Lung (tissue), 12 donors: Measurements from ENCODE around the gene TRIM63. TPM values are rescaled to one million over a fixed set of nuclear protein-coding genes. Genes with fewer than 3 reads are reported as not detected.

Source experiments
- ATAC-seq: fragments of 200-7000 bp; cut with Tn5 transposase; one replicate; pipeline ENCODE4 v1.9.1; 2020; ENCODE audit warnings: moderate number of reproducible peaks; ENCODE audit not compliant: insufficient read depth, low FRiP score
- DNase-seq, 3 donors: peaks; one replicate each; pipeline ENCODE4 v3.0.0-alpha.2; 2013 to 2017
- H3K27ac ChIP-seq, 2 donors: one replicate each; pipeline ENCODE4 v1.5.1; 2013; ENCODE audit warnings: mild to moderate bottlenecking in 2 of 2, moderate library complexity in 2 of 2, control low read depth in 1 of 2, inconsistent platforms in 1 of 2, low read depth in 1 of 2, low read length in 1 of 2
- H3K27me3 ChIP-seq, 3 donors: one replicate each; pipeline ENCODE4 v1.5.1; 2013; ENCODE audit warnings: low read length in 2 of 3; ENCODE audit not compliant: control insufficient read depth in 3 of 3, insufficient read depth in 3 of 3
- H3K36me3 ChIP-seq, 4 donors: one replicate each; pipeline ENCODE4 v1.5.1; 2013; ENCODE audit warnings: low read length in 4 of 4, mild to moderate bottlenecking in 1 of 4, moderate library complexity in 1 of 4; ENCODE audit not compliant: control insufficient read depth in 4 of 4, insufficient read depth in 4 of 4
- H3K4me1 ChIP-seq, 5 donors: one replicate each; pipeline ENCODE4 v1.5.1; 2013; ENCODE audit warnings: low read length in 5 of 5, mild to moderate bottlenecking in 2 of 5, moderate library complexity in 1 of 5; ENCODE audit not compliant: control insufficient read depth in 5 of 5, insufficient read depth in 5 of 5
- H3K4me3 ChIP-seq: one replicate; pipeline ENCODE4 v1.5.1; 2013; ENCODE audit warnings: mild to moderate bottlenecking, control low read depth, moderate library complexity
- H3K9ac ChIP-seq, 2 donors: one replicate each; pipeline ENCODE4 v1.5.1; 2013; ENCODE audit warnings: low read length in 2 of 2, control low read depth in 1 of 2; ENCODE audit not compliant: insufficient read depth in 1 of 2
- H3K9me3 ChIP-seq, 4 donors: one replicate each; pipeline ENCODE4 v1.5.1; 2013; ENCODE audit warnings: low read length in 3 of 4, mild to moderate bottlenecking in 1 of 4, moderate library complexity in 1 of 4; ENCODE audit not compliant: control insufficient read depth in 4 of 4, insufficient read depth in 3 of 4
- WGBS, 2 donors: extraction: QIAGEN DNeasy Blood & Tissue Kit; methylation state at CpG; one replicate each; pipeline ENCODE4 v1.1.7; 2013; 5-methylcytosine and 5-hydroxymethylcytosine counted together
- polyA plus RNA-seq, 2 donors: library from polyadenylated mRNA; stranded (reverse); fragments of 200-250 nt; gene quantifications; one replicate each; pipeline ENCODE4 v1.2.1, GENCODE V29; 2013
- total RNA-seq, 2 donors: library from RNA; depleted of rRNA in 1 of 2; stranded (reverse); fragments of >200 nt in 1 of 2; gene quantifications; one replicate each; pipeline ENCODE4 v1.2.1, GENCODE V29; 2014 to 2021
- TF ChIP-seq, protein P1 (sequence below): IDR thresholded peaks from 2 replicates; pipeline ENCODE4 v1.5.1; 2012; ENCODE audit warnings: mild to moderate bottlenecking; ENCODE audit errors: control extremely low read depth, extremely low read depth
- donor health status: control.
- donor health status: control.
- donor health status: Bipolar disorder and iron deficiency.
- donor health status: healthy.
- donor health status: DM: yes; HTN: yes; CAD: no.

The TRIM63 gene
- total and polyA plus RNA-seq, 4 donors, result 0.12 to 0.31 (median 0.19) TPM

DNA sequence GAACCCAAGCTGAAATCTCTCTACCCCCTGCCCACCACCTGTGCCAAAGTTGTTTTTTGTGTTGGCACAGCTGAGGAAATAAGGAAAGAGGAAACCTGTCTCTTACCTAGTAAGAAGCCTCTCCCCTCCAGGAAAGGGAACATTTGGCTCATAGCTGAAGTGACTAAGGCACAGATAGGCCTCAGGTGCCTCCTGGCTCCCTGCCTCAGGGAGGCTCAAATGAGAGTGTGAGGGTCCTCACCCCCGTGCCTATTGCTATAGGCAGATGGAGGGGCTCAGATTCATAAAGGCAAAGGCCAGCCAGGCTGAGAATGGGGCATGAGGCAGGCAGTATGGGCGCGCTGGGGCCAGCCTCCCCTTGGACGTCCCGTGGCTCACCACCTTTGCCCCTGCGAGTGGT lies 29.0 kb downstream of the TRIM63 start:
- Histone ChIP-seq H3K27ac (peak overlapping the region in 1 of 2 donors; percentile 67), H3K36me3 (no peaks in the 10 kb centered on the region), H3K4me3 (no peak overlapping the region), H3K27me3 (peaks cover 0 to 5% (median 0%) of the 10 kb centered on the region in 3 donors), H3K9ac (no peak overlapping the region), H3K9me3 (no peaks in the 10 kb centered on the region), H3K4me1 (peaks cover 0 to 12% (median 0%) of the 10 kb centered on the region in 5 donors)
- TF ChIP-seq, protein P1, sequence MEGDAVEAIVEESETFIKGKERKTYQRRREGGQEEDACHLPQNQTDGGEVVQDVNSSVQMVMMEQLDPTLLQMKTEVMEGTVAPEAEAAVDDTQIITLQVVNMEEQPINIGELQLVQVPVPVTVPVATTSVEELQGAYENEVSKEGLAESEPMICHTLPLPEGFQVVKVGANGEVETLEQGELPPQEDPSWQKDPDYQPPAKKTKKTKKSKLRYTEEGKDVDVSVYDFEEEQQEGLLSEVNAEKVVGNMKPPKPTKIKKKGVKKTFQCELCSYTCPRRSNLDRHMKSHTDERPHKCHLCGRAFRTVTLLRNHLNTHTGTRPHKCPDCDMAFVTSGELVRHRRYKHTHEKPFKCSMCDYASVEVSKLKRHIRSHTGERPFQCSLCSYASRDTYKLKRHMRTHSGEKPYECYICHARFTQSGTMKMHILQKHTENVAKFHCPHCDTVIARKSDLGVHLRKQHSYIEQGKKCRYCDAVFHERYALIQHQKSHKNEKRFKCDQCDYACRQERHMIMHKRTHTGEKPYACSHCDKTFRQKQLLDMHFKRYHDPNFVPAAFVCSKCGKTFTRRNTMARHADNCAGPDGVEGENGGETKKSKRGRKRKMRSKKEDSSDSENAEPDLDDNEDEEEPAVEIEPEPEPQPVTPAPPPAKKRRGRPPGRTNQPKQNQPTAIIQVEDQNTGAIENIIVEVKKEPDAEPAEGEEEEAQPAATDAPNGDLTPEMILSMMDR, result no peak
- DNase-seq (no peak), ATAC-seq (no peak)
- WGBS, 2 donors, result 88 to 89% methylated on average over 6 of the region's 6 CpGs

DNA sequence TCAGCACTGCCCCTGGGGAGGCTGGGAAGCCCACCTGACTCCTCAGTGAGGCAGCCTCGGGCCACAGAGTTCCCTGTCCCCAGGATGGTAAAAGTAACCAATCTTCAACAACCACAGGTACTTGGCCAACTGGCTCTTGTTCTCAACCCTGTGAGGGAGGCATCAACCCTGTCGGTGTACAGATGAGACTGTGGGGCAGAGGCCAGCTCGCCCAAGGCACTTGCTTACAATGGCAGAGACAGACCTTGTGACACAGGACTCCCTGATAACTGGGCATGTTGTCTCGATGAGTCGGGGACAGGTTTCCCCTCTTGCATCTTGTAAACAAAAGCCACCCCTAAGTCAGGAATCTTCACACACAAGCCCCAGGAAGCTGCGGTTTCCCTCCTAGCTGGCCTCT lies 29.5 kb downstream of the TRIM63 start:
- WGBS, 2 donors, result 75 to 81% methylated on average over 6 of the region's 6 CpGs
- Histone ChIP-seq H3K4me1 (peaks cover 0 to 12% (median 0%) of the 10 kb centered on the region in 5 donors), H3K27ac (peak overlapping the region in 1 of 2 donors; percentile 86), H3K9ac (no peak overlapping the region), H3K9me3 (no peaks in the 10 kb centered on the region), H3K36me3 (no peaks in the 10 kb centered on the region), H3K4me3 (no peak overlapping the region), H3K27me3 (no peaks in the 10 kb centered on the region)
- ATAC-seq (no peak), DNase-seq (no peak)
- TF ChIP-seq, protein P1, result no peak

DNA sequence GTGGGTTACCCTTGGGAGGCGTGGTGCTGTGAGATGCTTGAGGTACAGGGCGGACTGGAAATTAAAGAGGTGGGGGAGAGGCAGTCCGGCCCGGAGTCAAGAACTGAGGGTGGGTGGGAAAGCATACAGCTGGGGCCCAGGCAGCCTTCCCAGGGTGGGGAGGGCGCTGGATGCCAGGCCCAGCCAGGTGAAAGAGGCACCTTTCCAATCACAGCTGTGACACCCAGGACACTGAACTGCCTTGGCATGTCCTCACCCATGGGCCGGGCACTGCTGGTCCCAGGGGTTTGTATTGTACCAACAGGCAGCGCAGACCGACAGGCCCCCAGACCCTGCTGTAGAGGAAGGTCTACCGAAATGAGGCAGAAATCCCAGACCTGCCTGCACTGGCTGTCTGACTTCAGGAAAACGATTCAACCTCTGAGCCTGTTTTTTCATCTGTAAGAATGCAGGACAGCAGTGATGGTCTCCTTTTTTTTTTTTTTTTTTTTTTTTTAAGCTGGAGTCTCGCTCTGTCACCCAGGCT lies 30.6 kb downstream of the TRIM63 start:
- Histone ChIP-seq H3K27me3 (no peaks in the 10 kb centered on the region), H3K4me3 (no peak overlapping the region), H3K27ac (peak overlapping the region in 1 of 2 donors; percentile 86), H3K4me1 (peaks cover 0 to 12% (median 0%) of the 10 kb centered on the region in 5 donors), H3K9ac (no peak overlapping the region), H3K9me3 (no peaks in the 10 kb centered on the region), H3K36me3 (no peaks in the 10 kb centered on the region)
- WGBS, 2 donors, result 70 to 87% methylated on average over 10 of the region's 11 CpGs
- DNase-seq (no peak), ATAC-seq (no peak)
- TF ChIP-seq, protein P1, result no peak
